KMS-11 (cell line): ENCODE measurements around the gene FAM3C.
"Not testable (repeated sequence)": the region's sequence is repeated elsewhere in the genome, so short reads cannot be mapped to it uniquely, and the experiment has no call there.

Experiments used
- H2AFZ ChIP-seq: fragments of 200-600 bp; sonication (generic); 2 replicates; pipeline ENCODE4 v1.6.1; 2016; ENCODE audit warnings: antibody characterized with exemption, mixed run types, low read depth
- H3K27ac ChIP-seq: fragments of 200-600 bp; sonication (generic); 2 replicates; pipeline ENCODE4 v1.6.1; 2016; ENCODE audit warnings: mild to moderate bottlenecking, mixed run types
- H3K27me3 ChIP-seq: fragments of 200-600 bp; sonication (generic); 2 replicates; pipeline ENCODE4 v1.6.1; 2017; ENCODE audit warnings: mild to moderate bottlenecking, low read depth, mixed run types, moderate library complexity; ENCODE audit not compliant: insufficient read depth
- H3K36me3 ChIP-seq: fragments of 200-600 bp; sonication (generic); 2 replicates; pipeline ENCODE4 v1.6.1; 2017; ENCODE audit warnings: mild to moderate bottlenecking, mixed run types; ENCODE audit not compliant: insufficient read depth
- H3K4me1 ChIP-seq: fragments of 200-600 bp; sonication (generic); 2 replicates; pipeline ENCODE4 v1.6.1; 2016; ENCODE audit warnings: mild to moderate bottlenecking, low read depth, mixed run types; ENCODE audit not compliant: poor library complexity, severe bottlenecking
- H3K4me2 ChIP-seq: fragments of 200-600 bp; sonication (generic); 2 replicates; pipeline ENCODE4 v1.7.0; 2016; ENCODE audit warnings: mild to moderate bottlenecking, mixed run types
- H3K4me3 ChIP-seq: fragments of 200-600 bp; sonication (generic); IDR thresholded peaks from 2 replicates; pipeline ENCODE4 v1.6.1; 2017; ENCODE audit warnings: low read depth, low read length, mixed read lengths; ENCODE audit not compliant: insufficient read depth
- H3K79me2 ChIP-seq: fragments of 200-600 bp; sonication (generic); 2 replicates; pipeline ENCODE4 v1.6.1; 2016; ENCODE audit warnings: low read depth, mixed run types; ENCODE audit not compliant: insufficient read depth
- H3K9ac ChIP-seq: fragments of 200-600 bp; sonication (generic); 2 replicates; pipeline ENCODE4 v1.6.1; 2016; ENCODE audit warnings: mild to moderate bottlenecking, mixed run types
- H4K20me1 ChIP-seq: fragments of 200-600 bp; sonication (generic); 2 replicates; pipeline ENCODE4 v1.6.1; 2016; ENCODE audit warnings: mild to moderate bottlenecking, mixed run types; ENCODE audit not compliant: insufficient read depth
- CTCF ChIP-seq: fragments of 200-600 bp; sonication (generic); conservative IDR thresholded peaks from 2 replicates; pipeline ENCODE4 v1.6.1; 2017; ENCODE audit warnings: low read depth, mild to moderate bottlenecking, antibody characterized with exemption, low read length, moderate library complexity, mixed read lengths

Gene FAM3C

GRCh38 chr7:121428855-121429489 is 32.9 kb upstream of the FAM3C start:
- Histone ChIP-seq H2AFZ (no peak overlapping the region), H3K4me2 (no peak overlapping the region), H3K4me3 (no peak overlapping the region), H3K27me3 (no peaks in the 10 kb centered on the region), H4K20me1 (no peaks in the 10 kb centered on the region), H3K79me2 (no peaks in the 10 kb centered on the region), H3K36me3 (no peaks in the 10 kb centered on the region), H3K9ac (no peak overlapping the region), H3K27ac (no peak overlapping the region), H3K4me1 (peaks cover 19% of the 10 kb centered on the region)
- TF ChIP-seq CTCF: no peak

- not testable (repeated sequence) for H2AFZ ChIP-seq, H4K20me1 ChIP-seq, H3K27ac ChIP-seq, H3K27me3 ChIP-seq, H3K4me2 ChIP-seq, H3K4me1 ChIP-seq, H3K36me3 ChIP-seq, H3K4me3 ChIP-seq, H3K9ac ChIP-seq, H3K79me2 ChIP-seq
Observed at GRCh38 chr7:121421743-121422142, 25.6 kb upstream of the FAM3C start.

GRCh38 chr7:121420976-121421375 is 24.9 kb upstream of the FAM3C start:
- H3K27ac ChIP-seq: no peak overlapping the region

GRCh38 chr7:121419201-121420148 is 23.4 kb upstream of the FAM3C start:
- no peaks in the 10 kb centered on the region for H3K27me3 ChIP-seq

More at GRCh38 chr7:121420976-121421375, 24.9 kb upstream of the FAM3C start:
- no peaks in the 10 kb centered on the region for H3K4me1 ChIP-seq
- H3K79me2 ChIP-seq: no peaks in the 10 kb centered on the region
- H3K4me2 ChIP-seq: no peak overlapping the region
- TF ChIP-seq CTCF: no peak
- no peaks in the 10 kb centered on the region for H3K27me3 ChIP-seq
- H4K20me1 ChIP-seq: no peaks in the 10 kb centered on the region
- no peak overlapping the region for H3K4me3 ChIP-seq
- H3K9ac ChIP-seq: no peak overlapping the region
- H3K36me3 ChIP-seq: no peaks in the 10 kb centered on the region
- no peak overlapping the region for H2AFZ ChIP-seq

More at GRCh38 chr7:121419201-121420148, 23.4 kb upstream of the FAM3C start:
- Histone ChIP-seq H4K20me1 (no peaks in the 10 kb centered on the region), H2AFZ (no peak overlapping the region), H3K27ac (no peak overlapping the region), H3K4me2 (no peak overlapping the region), H3K4me3 (no peak overlapping the region), H3K79me2 (no peaks in the 10 kb centered on the region), H3K4me1 (no peaks in the 10 kb centered on the region), H3K36me3 (no peaks in the 10 kb centered on the region), H3K9ac (no peak overlapping the region)
- no peak for TF ChIP-seq CTCF
